Gastroesophageal sphincter (tissue), 4 donors: ENCODE results near the gene ELAVL4. TPM values are rescaled to one million over a fixed set of nuclear protein-coding genes. Genes with fewer than 3 reads are reported as not detected.

Experiments used
- ATAC-seq: fragments of 150-250 bp; one replicate; pipeline ENCODE4 v1.9.1; 2016; ENCODE audit warnings: mild to moderate bottlenecking, moderate library complexity
- H3K27ac ChIP-seq, 4 donors: fragments of 200-600 bp; sonication (generic) in 3 of 4; 1 replicate in 3 of 4; 2 replicates in 1 of 4; pipeline ENCODE4 v1.5.1; 2016 to 2019
- H3K27me3 ChIP-seq: fragments of 200-600 bp; sonication (generic); one replicate; pipeline ENCODE4 v1.5.1; 2019
- H3K36me3 ChIP-seq, 2 donors: fragments of 200-600 bp; sonication (generic); one replicate each; pipeline ENCODE4 v1.5.1; 2019; ENCODE audit warnings: control low read depth in 1 of 2
- H3K4me1 ChIP-seq, 3 donors: fragments of 200-600 bp; sonication (generic); 1 replicate in 2 of 3; 2 replicates in 1 of 3; pipeline ENCODE4 v1.5.1; 2016 to 2019; ENCODE audit warnings: control low read depth in 2 of 3
- H3K4me3 ChIP-seq, 2 donors: fragments of 200-600 bp; sonication (generic); one replicate each; pipeline ENCODE4 v1.5.1; 2019; ENCODE audit warnings: mild to moderate bottlenecking in 1 of 2, moderate library complexity in 1 of 2
- H3K9me3 ChIP-seq, 3 donors: fragments of 200-600 bp; sonication (generic); one replicate each; pipeline ENCODE4 v1.5.1; 2017 to 2019; ENCODE audit warnings: control low read depth in 2 of 3
- CTCF ChIP-seq, 4 experiments: fragments of 200-600 bp in 2 of 4; fragments of 450-650 bp in 2 of 4; sonication (generic) in 1 of 4; IDR thresholded peaks; one replicate each; pipeline ENCODE4 v1.5.1; 2017 to 2019; ENCODE audit warnings: antibody characterized with exemption in 4 of 4, mild to moderate bottlenecking in 2 of 4, moderate library complexity in 2 of 4
- EP300 ChIP-seq: sonication (generic); formaldehyde crosslinking; IDR thresholded peaks from one replicate; pipeline ENCODE4 v1.6.1; 2017; ENCODE audit warnings: antibody characterized with exemption, mild to moderate bottlenecking
- POLR2A ChIP-seq, 2 donors: fragments of 450-650 bp; IDR thresholded peaks; one replicate each; pipeline ENCODE4 v1.6.1; 2017; ENCODE audit warnings: antibody characterized with exemption in 2 of 2, mild to moderate bottlenecking in 2 of 2, moderate library complexity in 1 of 2
- POLR2AphosphoS5 ChIP-seq: sonication (generic); formaldehyde crosslinking; IDR thresholded peaks from one replicate; pipeline ENCODE4 v1.6.1; 2017; ENCODE audit warnings: antibody characterized with exemption
- WGBS, 2 donors: methylation state at CpG; one replicate each; pipeline ENCODE4 v1.1.5; 2018; ENCODE audit warnings: low coverage in 1 of 2; 5-methylcytosine and 5-hydroxymethylcytosine counted together
- total RNA-seq, 4 donors: library from RNA; depleted of rRNA; stranded (reverse); fragments of >200 nt; gene quantifications; one replicate each; pipeline ENCODE4 v1.1.0, GENCODE V29; 2016

The ELAVL4 gene
- total RNA-seq, 4 donors from 2014 or later = 0.23 to 2.4 (median 2.0) TPM; not detected in 1

DNA sequence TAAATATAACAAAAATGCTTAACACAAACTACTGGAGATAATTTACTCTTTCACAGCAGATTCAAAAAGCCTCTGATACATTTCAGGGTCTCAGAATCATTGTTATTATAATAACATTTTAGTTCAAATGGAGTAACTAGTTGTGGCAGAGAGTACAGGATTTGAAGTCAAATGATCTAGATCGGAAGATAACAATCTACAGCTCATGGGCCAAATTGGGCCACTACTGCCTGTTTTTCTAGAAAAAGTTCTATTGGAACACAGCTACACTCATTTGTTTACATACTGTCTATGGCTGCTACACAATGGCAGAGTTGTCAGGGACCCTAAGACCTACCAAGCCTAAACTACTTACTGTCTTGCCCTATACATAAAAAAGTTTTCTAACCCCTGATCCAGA, 63.6 kb downstream of the ELAVL4 start:
- Histone ChIP-seq H3K27me3 (peaks cover 18% of the 10 kb centered on the region), H3K4me3 (no peak overlapping the region), H3K36me3 (no peaks in the 10 kb centered on the region), H3K27ac (no peak overlapping the region), H3K4me1 (no peaks in the 10 kb centered on the region), H3K9me3 (no peaks in the 10 kb centered on the region)
- no peak for ATAC-seq
- WGBS, 2 donors = 64 to 75% methylated on average over 1 of the region's 1 CpG
- TF ChIP-seq CTCF (IDR thresholded peaks at IDR 0.05) = no peak

- no peaks in the 10 kb centered on the region for H3K36me3 ChIP-seq
- TF ChIP-seq POLR2AphosphoS5 = no peak
- TF ChIP-seq POLR2A (IDR thresholded peaks at IDR 0.05) = no peak
- no peak for TF ChIP-seq EP300
- no peak for TF ChIP-seq CTCF (IDR thresholded peaks at IDR 0.05)
- peaks cover 21% of the 10 kb centered on the region for H3K27me3 ChIP-seq
- no peak for ATAC-seq
- H3K4me1 ChIP-seq = no peaks in the 10 kb centered on the region
- no peaks in the 10 kb centered on the region for H3K9me3 ChIP-seq
- H3K4me3 ChIP-seq = no peak overlapping the region
- no peak overlapping the region for H3K27ac ChIP-seq
Observed at GRCh38 chr1:50174101-50174500, 65.4 kb downstream of the ELAVL4 start.

DNA sequence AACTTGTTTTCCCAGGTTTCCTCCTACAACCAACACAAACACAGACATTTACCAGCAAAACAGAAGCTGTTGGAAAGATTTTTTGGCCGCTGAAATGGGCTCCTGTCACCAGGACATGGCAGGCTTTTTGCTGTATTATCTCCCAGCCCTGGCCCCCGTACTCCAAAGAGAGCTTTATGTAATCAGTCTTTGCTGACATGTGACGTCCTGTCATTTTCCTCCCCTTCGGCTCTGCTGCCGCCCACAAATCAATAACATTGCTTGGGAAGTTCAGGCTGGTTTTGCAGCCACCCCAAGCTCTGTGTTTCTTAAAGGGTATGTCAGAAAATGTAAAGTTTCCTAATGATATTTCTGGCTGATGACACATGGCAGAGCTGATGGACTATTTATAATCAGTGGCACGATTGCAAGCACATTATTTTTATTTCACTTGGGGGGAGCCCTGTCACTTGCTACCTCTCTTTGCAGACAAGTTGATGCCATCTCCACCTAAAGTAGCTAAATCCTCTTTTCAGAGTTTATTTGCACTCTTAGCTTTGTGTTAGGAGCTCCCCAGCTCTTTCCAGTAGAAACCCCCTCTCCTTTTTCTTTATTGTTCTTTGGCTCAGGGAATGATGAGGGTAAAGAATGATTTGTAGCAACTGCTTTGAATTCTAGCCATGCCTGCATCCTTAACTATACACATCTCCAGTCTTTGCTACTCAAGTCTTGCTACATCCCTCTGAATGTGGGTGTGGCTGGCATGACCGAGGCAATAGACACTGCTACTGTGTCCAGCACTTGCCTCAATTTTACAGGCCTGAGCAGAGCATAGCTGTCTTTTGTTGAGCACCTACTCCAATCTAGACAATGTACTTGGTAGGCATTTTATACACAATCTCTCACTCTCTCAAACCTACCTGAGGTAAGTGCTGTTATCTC, 67.3 kb downstream of the ELAVL4 start:
- 17 to 34% methylated on average over 3 to 7 of the region's 7 CpGs for WGBS, 2 donors
- no peak overlapping the region for H3K4me3 ChIP-seq

GRCh38 chr1:50177994-50178393, 69.3 kb downstream of the ELAVL4 start:
- Histone ChIP-seq H3K4me1 (no peaks in the 10 kb centered on the region), H3K27ac (no peak overlapping the region), H3K4me3 (no peak overlapping the region), H3K27me3 (peaks cover 39% of the 10 kb centered on the region), H3K9me3 (no peaks in the 10 kb centered on the region), H3K36me3 (no peaks in the 10 kb centered on the region)
- ATAC-seq = no peak
- WGBS, 2 donors = no CpG with 5 or more reads among the region's 6 CpGs
- TF ChIP-seq POLR2A (IDR thresholded peaks at IDR 0.05) (no peak), POLR2AphosphoS5 (no peak), EP300 (no peak), CTCF (IDR thresholded peaks at IDR 0.05) (no peak)

More for the DNA sequence above, 67.3 kb downstream of the ELAVL4 start:
- Histone ChIP-seq H3K36me3 (no peaks in the 10 kb centered on the region), H3K27ac (no peak overlapping the region), H3K9me3 (no peaks in the 10 kb centered on the region), H3K27me3 (peaks cover 23% of the 10 kb centered on the region), H3K4me1 (no peaks in the 10 kb centered on the region)
- TF ChIP-seq EP300 (no peak), CTCF (IDR thresholded peaks at IDR 0.05) (no peak), POLR2A (IDR thresholded peaks at IDR 0.05) (no peak), POLR2AphosphoS5 (no peak)
- ATAC-seq = no peak

DNA sequence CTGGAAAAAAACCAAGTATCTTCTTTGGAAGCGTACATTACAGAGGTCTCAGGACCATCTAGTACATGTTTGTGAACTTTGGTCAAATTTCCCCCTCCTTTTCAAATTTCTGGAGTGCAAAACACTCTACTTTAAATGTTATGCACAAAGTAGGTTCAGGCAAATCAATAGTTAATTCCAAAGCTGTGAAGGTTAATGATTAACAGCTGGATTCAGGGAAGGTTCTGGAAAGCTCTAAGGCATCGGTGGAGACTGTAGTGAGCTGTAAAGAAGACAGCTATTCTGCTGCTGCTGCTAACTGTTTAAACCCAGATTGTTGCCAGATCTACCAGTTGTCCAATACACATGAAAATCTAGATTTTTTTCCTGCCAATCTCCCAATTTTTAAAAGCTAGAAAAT, 70.9 kb downstream of the ELAVL4 start:
- no peak overlapping the region for H3K4me3 ChIP-seq
- peaks cover 48% of the 10 kb centered on the region for H3K27me3 ChIP-seq

More for the DNA sequence above, 70.9 kb downstream of the ELAVL4 start:
- H3K36me3 ChIP-seq = no peaks in the 10 kb centered on the region
- no peak for TF ChIP-seq EP300
- no peak for TF ChIP-seq POLR2AphosphoS5
- TF ChIP-seq POLR2A (IDR thresholded peaks at IDR 0.05) = no peak
- TF ChIP-seq CTCF (IDR thresholded peaks at IDR 0.05) = no peak
- H3K4me1 ChIP-seq = no peaks in the 10 kb centered on the region
- H3K27ac ChIP-seq = no peak overlapping the region
- 10 to 29% methylated on average over 1 to 2 of the region's 2 CpGs for WGBS, 2 donors
- H3K9me3 ChIP-seq = no peaks in the 10 kb centered on the region
- ATAC-seq = no peak
